Mesothelial cell of epicardium (in vitro differentiated cells): ENCODE measurements around the gene CMTM1. TPM values are rescaled to one million over a fixed set of nuclear protein-coding genes. Genes with fewer than 3 reads are reported as not detected.

Experiments
- DNase-seq, 2 experiments: peaks; one replicate each; pipeline ENCODE4 v3.0.0; 2021; ENCODE audit warnings: low spot score in 2 of 2; ENCODE audit not compliant: unreplicated experiment in 2 of 2
- H3K27ac Mint-ChIP-seq: 2 replicates; pipeline ENCODE4 v1.8.0; 2021; ENCODE audit warnings: mixed read lengths
- H3K27me3 Mint-ChIP-seq: 2 replicates; pipeline ENCODE4 v1.8.0; 2021; ENCODE audit warnings: low read depth, mixed read lengths
- H3K36me3 Mint-ChIP-seq: 2 replicates; pipeline ENCODE4 v1.8.0; 2021; ENCODE audit warnings: mixed read lengths
- H3K4me1 Mint-ChIP-seq: 2 replicates; pipeline ENCODE4 v1.8.0; 2021; ENCODE audit warnings: mixed read lengths
- H3K4me3 Mint-ChIP-seq: 2 replicates; pipeline ENCODE4 v1.8.0; 2021; ENCODE audit warnings: mild to moderate bottlenecking, moderate library complexity, mixed read lengths
- H3K9me3 Mint-ChIP-seq: 2 replicates; pipeline ENCODE4 v1.8.0; 2021; ENCODE audit warnings: mixed read lengths
- total RNA-seq: library from RNA; stranded (reverse); gene quantifications from 3 replicates; pipeline ENCODE4 v1.2.1, GENCODE V29; 2021
- TF ChIP-seq, protein P1 (sequence below): fragments of 200-600 bp; sonication (generic); IDR thresholded peaks from one replicate; pipeline ENCODE4 v1.5.0; 2021; ENCODE audit warnings: antibody characterized with exemption; ENCODE audit not compliant: unreplicated experiment

The CMTM1 gene
- total RNA-seq, 1 donor from 2014 or later, result 10.0 TPM

DNA sequence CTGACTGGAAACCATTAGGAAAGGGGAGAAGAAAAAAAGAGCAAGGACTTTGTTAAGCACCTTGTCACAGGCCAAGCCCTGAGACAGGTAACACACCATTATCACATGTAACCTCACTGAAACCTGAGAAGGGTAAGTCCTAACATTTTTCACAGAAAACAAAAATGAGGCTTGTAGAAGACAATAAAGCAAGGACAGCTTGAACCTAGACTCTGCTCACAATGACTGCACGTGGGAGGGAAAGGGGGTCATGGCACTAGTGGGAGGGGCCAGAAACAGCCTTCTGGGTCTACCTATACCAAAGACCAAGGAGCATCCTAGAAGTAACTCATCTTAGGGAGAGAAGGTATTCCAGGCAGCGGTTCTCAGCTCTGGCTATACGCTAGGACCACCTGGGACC is 23.8 kb upstream of the CMTM1 start:
- no peak overlapping the region for H3K4me3 Mint-ChIP-seq
- H3K36me3 Mint-ChIP-seq, result peaks cover 23% of the 10 kb centered on the region
- TF ChIP-seq, protein P1, sequence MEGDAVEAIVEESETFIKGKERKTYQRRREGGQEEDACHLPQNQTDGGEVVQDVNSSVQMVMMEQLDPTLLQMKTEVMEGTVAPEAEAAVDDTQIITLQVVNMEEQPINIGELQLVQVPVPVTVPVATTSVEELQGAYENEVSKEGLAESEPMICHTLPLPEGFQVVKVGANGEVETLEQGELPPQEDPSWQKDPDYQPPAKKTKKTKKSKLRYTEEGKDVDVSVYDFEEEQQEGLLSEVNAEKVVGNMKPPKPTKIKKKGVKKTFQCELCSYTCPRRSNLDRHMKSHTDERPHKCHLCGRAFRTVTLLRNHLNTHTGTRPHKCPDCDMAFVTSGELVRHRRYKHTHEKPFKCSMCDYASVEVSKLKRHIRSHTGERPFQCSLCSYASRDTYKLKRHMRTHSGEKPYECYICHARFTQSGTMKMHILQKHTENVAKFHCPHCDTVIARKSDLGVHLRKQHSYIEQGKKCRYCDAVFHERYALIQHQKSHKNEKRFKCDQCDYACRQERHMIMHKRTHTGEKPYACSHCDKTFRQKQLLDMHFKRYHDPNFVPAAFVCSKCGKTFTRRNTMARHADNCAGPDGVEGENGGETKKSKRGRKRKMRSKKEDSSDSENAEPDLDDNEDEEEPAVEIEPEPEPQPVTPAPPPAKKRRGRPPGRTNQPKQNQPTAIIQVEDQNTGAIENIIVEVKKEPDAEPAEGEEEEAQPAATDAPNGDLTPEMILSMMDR, result no peak
- no peak for DNase-seq
- H3K27ac Mint-ChIP-seq, result no peak overlapping the region
- peaks cover 6% of the 10 kb centered on the region for H3K4me1 Mint-ChIP-seq
- H3K9me3 Mint-ChIP-seq, result no peaks in the 10 kb centered on the region
- H3K27me3 Mint-ChIP-seq, result no peaks in the 10 kb centered on the region

DNA sequence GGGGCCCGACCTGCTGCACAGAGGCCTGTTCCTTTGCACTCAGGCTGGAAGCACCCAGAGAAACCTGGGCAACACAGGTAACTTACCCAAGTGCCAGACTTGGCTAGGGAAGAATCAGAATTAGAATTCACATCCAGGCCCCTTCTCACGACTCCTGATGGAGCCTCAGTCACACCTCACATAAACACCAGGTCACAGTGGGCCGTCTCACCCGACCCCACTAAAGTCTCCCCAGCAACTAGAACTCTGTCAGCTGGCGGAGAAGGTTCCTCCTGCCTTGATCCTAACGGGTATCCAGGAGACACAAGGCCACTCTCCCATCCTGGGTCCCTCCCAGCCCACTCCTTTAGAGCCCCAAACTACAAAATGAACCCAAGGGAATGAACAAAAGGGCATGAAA is 22.7 kb upstream of the CMTM1 start:
- Mint-ChIP-seq H3K27ac (no peak overlapping the region), H3K9me3 (no peaks in the 10 kb centered on the region), H3K27me3 (no peaks in the 10 kb centered on the region), H3K4me1 (peaks cover 12% of the 10 kb centered on the region), H3K36me3 (peaks cover 19% of the 10 kb centered on the region), H3K4me3 (no peak overlapping the region)
- no peak for DNase-seq
- TF ChIP-seq, protein P1, result no peak

DNA sequence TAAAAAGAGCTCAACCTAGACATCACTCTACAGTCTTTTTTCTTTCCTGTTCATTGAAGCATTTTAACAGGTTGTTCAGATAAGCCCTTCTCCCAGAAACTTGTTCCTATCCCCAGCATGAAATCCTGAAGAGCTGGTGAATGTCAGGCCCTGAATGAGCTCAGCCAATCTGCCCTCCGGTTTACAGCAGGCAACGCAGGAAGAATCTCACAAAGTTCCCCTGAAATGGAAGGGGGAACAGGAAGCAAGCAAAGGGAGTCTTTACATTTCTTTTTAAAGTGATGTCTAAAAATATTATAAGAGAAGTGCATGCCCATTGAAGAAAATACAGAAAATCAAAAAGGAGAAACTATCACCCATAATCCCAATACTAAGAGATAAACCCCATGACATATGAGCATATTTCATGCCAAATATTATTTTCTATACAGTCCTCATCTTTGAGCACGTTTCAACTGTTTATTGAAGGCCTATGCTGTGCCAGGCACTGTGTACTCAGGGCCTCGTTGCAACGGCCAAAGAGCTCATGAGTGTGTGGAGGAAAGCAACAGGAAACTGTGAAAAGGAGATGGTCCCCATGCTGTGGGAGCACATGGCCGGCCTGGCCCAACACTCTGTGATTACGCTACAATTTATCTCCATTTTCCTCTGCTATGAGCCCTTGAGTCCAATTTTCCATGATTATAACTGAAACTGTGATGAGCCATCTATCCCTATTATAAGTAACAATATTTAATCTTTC is 22.1 kb upstream of the CMTM1 start:
- Mint-ChIP-seq H3K4me3 (no peak overlapping the region), H3K4me1 (peaks cover 19% of the 10 kb centered on the region), H3K27me3 (no peaks in the 10 kb centered on the region), H3K27ac (no peak overlapping the region), H3K36me3 (peaks cover 16% of the 10 kb centered on the region), H3K9me3 (no peaks in the 10 kb centered on the region)
- TF ChIP-seq, protein P1, result no peak
- no peak for DNase-seq

DNA sequence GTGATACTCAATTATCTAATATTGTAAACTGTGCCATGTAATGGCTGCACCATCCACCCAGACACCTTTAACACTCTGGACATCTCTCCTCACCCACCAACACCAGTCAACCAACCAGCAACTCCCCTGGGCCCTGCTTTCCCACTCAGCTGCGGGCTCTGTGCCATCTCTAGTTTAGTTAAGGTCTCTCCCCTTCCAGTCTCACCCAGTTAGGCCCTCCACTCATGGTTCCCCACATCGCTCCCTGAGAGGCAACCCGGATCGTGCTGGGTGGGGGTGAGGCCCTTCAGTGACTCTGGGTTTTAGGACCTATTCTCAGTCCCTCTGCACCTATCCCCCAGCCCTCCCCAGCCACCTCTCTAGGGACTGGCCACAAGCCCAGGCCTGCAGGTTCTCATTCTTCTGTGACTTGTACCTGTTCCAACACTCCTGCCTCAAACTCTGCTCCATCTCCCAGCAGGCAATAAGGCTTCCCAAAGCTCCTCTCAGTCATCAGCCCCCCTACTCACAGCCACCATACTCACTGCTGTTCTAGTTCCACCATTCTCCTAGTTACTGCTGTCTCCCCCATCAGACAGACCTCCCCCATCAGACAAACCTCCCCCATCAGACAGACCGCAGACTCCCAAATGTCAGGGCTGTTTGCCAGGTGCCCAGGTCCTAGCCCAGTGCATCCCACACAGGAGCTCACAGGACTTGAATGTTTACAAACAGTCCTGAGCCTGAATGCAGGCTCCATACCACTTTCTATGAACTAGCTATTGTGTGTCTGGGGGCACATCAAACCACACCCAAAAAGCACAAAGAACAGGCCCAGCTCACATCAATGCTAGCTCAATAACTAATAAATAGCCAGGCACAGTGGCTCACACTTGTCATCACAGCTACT is 18.9 kb upstream of the CMTM1 start:
- H3K27me3 Mint-ChIP-seq, result peaks cover under 1% of the 10 kb centered on the region
- H3K36me3 Mint-ChIP-seq, result peaks cover 15% of the 10 kb centered on the region
- DNase-seq, result no peak
- H3K4me3 Mint-ChIP-seq, result no peak overlapping the region
- H3K9me3 Mint-ChIP-seq, result no peaks in the 10 kb centered on the region
- TF ChIP-seq, protein P1, result no peak
- H3K27ac Mint-ChIP-seq, result no peak overlapping the region
- H3K4me1 Mint-ChIP-seq, result peaks cover 30% of the 10 kb centered on the region

DNA sequence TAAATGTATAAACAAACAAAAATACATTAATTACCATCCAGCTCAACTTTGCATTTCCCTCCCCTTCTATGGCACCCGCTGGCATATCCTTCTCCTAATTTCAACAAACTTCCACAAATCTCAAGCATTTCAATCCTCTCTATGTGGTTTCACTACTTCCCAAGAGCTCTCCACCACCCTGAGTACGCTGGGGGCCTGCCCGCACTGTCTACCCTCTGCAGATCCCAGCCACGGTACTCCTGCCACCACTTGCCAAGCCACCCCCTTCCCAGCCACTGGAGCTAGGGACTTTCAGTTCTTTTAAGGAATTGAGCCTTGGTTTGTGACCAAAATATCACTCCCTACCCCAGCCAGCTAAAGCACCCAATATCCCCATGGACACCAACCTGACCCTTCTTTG is 18.2 kb upstream of the CMTM1 start:
- Mint-ChIP-seq H3K9me3 (no peaks in the 10 kb centered on the region), H3K27me3 (peaks cover 1% of the 10 kb centered on the region), H3K36me3 (peaks cover 16% of the 10 kb centered on the region), H3K27ac (peak overlapping the region; percentile 89), H3K4me1 (peaks cover 37% of the 10 kb centered on the region), H3K4me3 (peak overlapping the region; percentile 75)
- no peak for DNase-seq
- TF ChIP-seq, protein P1, result no peak
